Measurements from ENCODE around the gene C12orf76. TPM values are rescaled to one million over a fixed set of nuclear protein-coding genes. Genes with fewer than 3 reads are reported as not detected.
"Not testable (repeated sequence)": the region's sequence is repeated elsewhere in the genome, so short reads cannot be mapped to it uniquely, and the experiment has no call there.

Gene C12orf76
- total RNA-seq (2014; rRNA removed; shearing (Covaris generic)): 5.4 and 12.5 TPM in 2 replicates

GRCh38 chr12:110048242-110049027, at the start of gene C12orf76:
Gene C12orf76, minus strand, starts transcription at chr12:110048522. Its CDS starts 27 bp downstream, at chr12:110048495.
- DNase-seq (ENCODE audit: low read depth): peak; percentile 96

DNA sequence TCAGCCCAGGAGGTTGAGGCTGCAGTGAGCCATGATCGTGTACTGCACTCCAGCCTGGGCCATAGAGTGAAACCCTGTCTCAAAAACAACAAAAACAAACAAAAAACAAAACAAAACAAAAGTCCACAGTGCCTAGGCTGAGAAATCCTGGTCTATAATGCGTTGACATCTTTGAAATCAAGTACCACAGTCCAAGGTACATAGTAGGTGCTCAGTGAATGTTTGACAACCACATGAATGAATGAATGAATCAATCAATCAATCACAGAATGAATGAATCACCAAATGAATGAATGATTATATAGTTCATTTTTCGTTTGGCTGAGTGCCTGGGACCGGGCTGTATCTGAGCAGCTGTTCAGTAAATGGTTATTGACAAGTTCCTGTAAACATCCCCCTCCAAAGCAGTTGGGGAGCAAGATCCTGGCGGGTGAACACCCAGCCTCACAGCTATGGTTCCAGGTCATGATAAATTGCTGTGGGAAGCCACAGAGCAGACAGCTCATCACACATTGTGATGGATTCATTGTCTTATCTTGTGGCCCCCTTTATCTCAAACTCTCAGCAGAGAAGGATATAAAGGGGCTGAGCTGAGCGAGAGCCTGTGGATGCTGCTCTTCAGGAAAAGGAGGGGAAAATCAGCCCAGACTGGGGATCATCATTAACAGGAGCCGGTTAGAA, 45.4 kb upstream of the C12orf76 start:
- DNase-seq (ENCODE audit: low read depth): no peak

GRCh38 chr12:110091136-110091711, 42.9 kb upstream of the C12orf76 start:
- no peak for DNase-seq (ENCODE audit: low read depth)

DNA sequence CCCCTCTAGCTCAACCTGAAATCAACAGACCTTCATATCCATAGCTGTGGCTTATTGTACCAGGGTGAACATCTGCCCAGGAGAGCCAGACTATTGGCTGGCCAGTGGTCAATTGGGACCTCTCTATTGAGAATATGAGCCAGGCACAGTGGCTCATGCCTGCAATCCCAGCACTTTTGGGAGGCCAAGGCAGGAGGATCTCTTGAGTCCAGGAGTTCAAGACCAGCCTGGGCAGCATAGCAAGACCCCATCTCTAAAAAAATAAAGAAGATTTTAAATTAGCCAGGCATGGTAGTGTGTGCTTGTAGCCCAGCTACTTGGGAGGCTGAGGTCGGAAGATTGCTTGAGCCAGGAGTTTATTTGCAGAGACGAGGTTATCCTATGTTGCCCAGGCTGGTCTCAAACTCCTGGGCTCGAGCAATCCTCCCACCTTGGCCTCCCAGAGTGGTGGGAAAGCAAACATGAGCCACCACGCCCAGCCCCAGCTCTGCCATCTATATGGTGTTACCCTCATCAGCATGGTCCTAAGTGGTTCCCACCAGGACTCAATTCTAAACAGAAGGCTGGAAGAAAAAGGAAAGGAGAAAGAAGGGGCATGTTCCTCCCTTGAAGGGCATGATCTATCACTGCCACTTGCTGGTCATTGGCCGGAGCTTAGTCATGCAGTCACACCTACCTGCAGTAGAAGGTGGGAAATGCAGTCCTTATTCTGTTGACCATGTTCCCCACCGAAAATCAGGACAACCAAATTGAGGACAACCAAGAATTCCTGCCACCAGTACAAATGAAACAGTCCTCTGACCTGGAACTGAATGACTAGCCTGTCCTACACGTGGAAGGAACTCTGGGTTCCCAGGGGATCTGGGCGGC, 42.2 kb upstream of the C12orf76 start:
- DNase-seq (ENCODE audit: low read depth): no peak

- DNase-seq (ENCODE audit: low read depth): no peak
Observed at GRCh38 chr12:110088936-110089335, 40.6 kb upstream of the C12orf76 start.

DNA sequence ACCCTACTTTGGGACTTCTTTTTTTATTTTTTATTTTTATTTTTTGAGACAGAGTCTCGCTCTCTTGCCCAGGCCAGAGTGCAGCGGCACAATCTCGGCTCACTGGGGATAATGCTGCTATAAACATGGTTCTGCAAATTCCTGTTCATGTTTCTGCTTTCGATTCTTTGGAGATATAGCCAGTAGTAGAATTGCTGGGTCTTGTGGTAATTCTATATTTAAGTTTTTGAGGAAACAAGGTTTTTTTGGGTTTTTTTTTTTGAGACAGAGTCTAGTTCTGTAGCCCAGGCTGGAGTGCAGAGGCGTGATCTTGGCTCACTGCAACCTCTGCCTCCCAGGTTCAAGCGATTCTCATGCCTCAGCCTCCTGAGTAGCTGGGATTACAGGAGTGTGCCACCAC, 39.9 kb upstream of the C12orf76 start:
- not testable (repeated sequence) for DNase-seq (ENCODE audit: low read depth)

DNA sequence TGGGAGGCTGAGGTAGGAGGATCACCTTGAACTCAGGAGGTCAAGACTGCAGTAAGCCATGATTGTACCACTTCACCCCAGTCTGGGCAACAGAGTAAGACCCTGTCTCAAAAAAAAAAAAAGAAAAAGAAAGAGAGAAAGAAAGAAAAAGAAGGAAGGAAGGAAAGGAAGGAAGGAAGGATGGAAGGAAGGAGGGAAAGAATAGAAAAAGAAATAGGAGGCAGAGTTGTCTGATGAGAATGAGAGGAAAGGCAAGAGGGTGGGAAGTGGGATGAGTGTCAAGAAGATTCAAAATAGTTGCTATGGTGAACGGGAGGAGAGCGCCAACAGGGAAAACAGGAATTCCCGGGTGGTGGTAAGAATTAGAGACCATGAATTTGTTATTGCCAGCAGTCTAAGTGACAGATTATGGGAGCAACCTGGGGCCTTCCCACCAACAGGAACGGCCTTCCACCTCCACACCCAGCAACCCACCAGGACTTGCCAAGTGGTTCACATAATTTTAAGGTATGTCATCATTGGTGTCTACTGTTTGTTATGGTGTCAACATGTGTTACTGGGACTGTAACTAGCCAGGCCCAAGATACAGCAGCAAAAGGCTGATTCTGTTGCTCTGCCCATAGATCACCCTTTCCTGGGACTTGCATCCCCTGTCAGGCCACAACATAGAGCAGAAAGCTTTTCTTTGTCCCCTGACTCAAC, 36.1 kb upstream of the C12orf76 start:
- peak; percentile 39 for DNase-seq (ENCODE audit: low read depth)

GRCh38 chr12:110080410-110080809, 32.1 kb upstream of the C12orf76 start:
- no peak for DNase-seq (ENCODE audit: low read depth)

DNA sequence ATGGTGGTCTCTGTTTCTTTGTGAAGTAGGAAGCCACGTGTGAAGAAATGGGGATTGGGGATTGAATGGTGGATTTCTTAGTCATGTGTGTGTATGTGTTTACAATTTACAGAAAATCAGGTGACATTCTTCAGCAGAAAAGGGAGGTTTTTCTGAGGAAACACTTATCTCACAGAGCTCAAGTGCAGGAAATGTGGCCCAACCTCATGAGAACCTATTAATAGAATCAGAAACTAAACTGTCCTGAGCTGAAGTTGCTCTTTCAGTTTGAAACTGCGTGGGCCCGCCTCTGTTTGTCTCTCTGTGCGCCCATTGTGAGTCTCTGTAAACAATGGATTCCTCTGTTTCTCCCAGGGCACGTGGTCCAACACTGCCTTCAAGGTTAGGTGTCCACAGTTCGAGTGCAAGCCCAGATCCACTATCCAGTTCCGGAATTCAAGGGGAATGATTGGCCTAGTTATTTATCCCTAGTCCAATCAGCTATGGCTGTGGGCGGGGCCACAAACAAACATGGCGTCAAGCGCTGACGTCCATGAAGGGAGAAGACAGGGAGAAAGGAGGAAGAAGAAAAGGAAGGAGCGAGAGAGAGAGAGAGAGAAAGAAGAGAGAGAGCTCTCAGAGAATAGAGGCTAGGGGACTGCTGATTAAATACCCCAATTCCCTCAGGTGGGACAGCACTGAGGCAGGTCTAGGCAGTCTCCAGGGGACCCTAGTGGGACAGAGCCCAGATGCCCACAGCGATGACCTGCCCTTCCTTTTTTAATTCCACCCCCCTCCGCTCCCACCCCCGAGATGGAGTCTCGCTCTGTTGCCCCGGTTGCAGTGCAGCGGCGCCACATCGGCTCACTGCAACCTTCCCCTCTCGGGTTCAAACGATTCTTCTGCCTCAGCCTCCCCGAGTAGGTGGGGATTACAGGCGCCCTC, 31.4 kb upstream of the C12orf76 start:
- DNase-seq (ENCODE audit: low read depth): no peak

DNA sequence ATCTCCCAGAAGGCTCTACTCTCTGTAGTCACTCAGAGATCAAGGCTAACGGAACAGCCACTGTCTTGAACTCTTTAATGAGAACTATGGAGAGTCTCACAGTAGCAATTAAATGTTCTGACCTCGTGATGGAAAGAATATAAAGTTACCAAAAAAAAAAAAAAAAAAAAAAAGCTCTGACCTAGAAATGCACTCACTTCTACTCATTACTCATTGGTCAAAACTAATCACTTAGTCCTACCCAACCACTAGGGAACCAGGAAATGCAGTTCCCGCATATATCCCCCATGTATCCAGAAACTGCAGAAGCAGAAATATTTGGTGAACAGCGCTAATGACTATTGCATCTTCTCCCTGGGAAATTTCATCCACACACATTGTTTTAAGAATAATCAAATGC, 29.5 kb upstream of the C12orf76 start:
- no peak for DNase-seq (ENCODE audit: low read depth)

GRCh38 chr12:110075880-110076279, 27.6 kb upstream of the C12orf76 start:
- DNase-seq (ENCODE audit: low read depth): no peak

- no peak for DNase-seq (ENCODE audit: low read depth)
Observed at GRCh38 chr12:110074089-110074488, 25.8 kb upstream of the C12orf76 start.

DNA sequence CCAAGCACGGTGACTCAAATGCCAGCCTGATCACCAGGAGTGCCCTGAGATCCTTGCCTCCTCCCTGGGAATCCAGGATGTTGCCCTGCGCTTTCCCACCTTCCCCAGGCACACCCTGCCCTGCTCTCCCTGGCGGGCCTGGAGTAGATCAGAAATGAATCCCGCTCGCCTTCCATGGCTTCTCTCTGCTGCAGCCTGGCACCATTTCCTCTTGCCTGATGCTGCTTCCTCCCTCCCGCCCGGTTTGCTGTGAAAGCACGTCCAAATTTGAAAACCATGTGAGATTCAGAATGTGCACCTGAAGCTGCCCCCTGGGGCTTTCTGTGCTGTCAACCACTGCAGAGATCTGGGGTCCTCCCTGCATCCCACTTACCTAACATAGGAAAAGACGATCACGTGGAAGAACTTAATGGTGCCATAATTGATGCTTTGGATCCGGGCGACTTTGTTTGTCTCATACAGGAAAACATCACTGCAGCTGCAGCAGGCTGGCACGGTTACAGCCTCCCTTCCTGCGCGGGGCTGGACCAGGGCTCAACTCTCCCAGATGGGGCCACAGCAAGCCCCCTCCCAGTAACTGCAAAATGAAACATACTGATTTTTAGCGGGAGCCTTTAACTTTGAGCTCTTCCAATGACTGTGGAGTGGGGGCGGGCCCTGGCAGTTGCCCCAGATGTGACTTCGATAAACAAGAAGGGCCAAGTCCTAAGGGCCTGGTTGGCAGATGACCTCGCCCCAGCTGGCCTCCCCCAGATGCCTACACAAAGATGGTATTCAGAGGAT, 24.9 kb upstream of the C12orf76 start:
- peak; percentile 36 for DNase-seq (ENCODE audit: low read depth)

DNA sequence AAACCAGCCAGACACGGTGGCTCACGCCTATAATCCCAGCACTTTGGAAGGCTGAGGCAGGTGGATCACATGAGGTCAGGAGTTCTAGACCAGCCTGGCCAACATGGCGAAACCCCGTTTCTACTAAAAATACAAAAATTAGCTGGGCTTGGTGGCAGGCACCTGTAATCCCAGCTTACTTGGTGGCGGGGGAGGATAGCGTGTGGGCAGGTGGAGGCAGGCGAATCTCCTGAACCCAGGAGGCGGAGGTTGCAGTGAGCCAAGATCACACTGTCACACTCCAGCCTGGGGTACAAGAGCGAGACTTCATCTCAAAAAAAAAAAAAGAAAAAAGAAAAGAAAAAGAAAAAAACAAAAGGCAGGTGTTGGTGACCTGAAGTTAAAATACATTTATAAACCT, 24.3 kb upstream of the C12orf76 start:
- not testable (repeated sequence) for DNase-seq (ENCODE audit: low read depth)

DNA sequence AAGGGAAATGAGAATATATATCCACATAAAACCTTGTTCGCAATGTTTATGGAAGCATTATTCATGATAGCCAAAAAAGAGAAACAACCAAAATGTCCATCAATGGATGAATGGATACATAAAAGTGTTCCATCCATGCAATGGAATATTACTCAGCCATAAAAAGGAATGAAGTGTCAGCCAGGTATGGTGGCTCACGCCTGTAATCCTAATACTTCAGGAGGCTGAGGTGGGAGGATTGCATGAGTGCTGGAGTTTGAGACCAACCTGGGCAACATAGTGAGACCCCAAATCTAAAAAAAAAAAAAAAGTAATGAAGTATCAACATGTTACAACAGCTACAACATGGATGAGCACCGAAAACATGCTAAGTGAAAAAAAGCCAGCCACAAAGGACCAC, 23.6 kb upstream of the C12orf76 start:
- DNase-seq (ENCODE audit: low read depth): no peak

- no peak for DNase-seq (ENCODE audit: low read depth)
Observed at GRCh38 chr12:110071504-110071903, 23.2 kb upstream of the C12orf76 start.

- no peak for DNase-seq (ENCODE audit: low read depth)
Observed at GRCh38 chr12:110068654-110069053, 20.3 kb upstream of the C12orf76 start.

GRCh38 chr12:110068115-110068514, 19.8 kb upstream of the C12orf76 start:
- not testable (repeated sequence) for DNase-seq (ENCODE audit: low read depth)

DNA sequence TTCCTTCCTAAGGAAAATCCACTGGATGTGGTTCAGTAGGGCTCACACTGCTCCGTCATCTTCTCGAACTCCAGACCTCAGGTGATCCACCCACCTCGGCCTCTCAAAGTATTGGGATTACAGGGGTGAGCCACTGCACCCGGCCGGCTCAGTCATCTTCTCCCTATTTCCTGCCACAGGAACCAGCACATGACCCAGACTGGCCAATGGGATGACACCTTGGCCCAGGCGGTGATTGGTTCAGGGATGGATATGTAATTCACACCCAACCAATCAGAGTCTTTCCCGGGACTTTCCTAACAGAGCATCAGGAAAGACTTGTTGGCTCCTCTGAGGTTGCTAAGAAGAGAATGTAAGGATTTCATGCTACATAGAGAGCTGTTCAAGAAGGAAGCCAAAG, 19.2 kb upstream of the C12orf76 start:
- no peak for DNase-seq (ENCODE audit: low read depth)

Measured in M059J (cell line).